Left kidney (tissue), 2 donors: ENCODE measurements around the gene AGFG2. TPM values are rescaled to one million over a fixed set of nuclear protein-coding genes. Genes with fewer than 3 reads are reported as not detected.

Source experiments
- DNase-seq: peaks from one replicate; pipeline ENCODE4 v3.0.0-alpha.2; 2013
- polyA plus RNA-seq: library from polyadenylated mRNA; unstranded; fragments of 120-200 nt; gene quantifications from one replicate; pipeline ENCODE4 v1.2.1, GENCODE V29; 2013; ENCODE audit not compliant: insufficient read length

The AGFG2 gene
- polyA plus RNA-seq, 1 donor = 10.0 TPM

DNA sequence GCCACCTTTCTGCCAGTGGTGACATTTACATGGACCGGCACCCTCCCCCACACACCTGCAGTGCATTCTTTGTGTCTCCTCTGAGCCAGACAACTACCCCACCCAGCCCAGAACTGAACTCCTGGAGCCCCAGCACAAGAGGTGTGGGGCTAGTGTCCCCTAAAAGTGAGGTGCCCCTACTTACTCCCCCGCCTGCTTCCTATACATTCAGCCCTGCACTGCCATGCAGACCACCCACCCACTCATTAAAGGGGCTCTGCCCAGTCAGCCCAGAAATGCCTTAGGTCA, 32.8 kb downstream of the AGFG2 start:
- no peak for DNase-seq

DNA sequence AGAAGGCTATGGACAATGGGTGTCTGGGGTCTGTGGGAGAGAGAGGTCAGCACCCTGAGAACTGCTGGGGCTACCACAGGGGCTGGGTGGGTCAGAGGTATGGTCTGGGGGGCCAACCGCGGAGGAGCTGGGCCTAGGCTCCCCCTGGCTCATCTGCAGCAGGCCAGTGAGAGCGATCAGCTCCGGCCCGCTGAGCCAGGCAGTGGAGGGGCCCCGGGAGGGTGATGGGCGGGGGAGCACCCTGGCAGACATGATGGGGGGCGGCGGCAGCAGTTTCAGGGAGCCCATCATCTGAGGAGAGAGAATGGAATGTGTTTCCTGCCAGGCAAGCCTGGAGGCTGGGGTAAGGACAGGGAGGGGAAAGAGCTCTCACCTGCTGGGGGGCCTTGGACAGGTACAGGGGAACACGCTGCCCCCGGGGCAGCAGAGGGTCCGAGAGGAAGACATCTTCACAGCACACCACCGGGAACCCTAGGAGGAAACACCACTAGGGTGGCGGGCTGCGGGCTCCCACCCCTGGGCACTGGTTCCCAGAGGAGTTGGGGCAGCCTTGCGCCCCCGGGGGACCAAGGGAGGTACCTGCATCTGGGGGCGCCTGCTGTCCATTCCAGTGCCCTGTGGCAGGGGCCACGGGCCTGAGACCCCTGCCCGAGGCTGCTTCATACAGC, 33.4 kb downstream of the AGFG2 start:
- DNase-seq = no peak

DNA sequence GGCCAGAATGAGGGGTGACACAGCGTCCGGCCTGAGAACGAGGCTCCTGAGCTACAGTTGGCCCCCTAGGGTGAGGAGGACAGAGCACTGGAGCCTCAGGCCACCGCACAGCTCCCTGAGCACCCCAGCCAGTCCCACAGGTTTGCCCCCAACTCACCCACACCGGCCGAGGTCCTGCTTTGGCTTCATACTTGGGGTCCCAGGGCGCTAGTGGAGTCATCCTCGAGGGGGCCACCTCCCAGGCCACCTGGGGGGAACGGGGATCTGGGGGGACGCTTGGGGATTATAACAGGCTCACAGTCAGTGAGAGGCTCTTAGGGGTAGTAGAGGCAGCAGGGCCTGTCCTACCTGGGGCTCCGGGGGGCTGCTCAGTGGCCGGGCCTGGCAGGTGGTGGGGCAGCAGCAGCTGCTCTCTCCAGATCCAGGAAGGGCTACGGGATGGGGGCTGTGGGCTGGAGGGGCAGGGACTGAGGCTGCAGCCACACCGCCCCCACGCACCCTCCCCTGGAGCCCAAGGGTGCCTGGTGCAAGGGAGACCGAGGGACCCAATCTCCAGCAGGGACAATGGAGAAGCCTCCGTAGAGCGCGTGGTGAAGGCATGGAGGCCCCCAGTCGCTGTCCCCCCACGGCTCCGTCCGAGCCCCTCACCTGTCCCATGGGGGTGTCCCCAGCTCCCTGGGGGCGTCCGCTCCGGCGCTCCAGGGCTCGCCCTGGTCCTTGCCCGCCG, 34.1 kb downstream of the AGFG2 start:
- DNase-seq = no peak

DNA sequence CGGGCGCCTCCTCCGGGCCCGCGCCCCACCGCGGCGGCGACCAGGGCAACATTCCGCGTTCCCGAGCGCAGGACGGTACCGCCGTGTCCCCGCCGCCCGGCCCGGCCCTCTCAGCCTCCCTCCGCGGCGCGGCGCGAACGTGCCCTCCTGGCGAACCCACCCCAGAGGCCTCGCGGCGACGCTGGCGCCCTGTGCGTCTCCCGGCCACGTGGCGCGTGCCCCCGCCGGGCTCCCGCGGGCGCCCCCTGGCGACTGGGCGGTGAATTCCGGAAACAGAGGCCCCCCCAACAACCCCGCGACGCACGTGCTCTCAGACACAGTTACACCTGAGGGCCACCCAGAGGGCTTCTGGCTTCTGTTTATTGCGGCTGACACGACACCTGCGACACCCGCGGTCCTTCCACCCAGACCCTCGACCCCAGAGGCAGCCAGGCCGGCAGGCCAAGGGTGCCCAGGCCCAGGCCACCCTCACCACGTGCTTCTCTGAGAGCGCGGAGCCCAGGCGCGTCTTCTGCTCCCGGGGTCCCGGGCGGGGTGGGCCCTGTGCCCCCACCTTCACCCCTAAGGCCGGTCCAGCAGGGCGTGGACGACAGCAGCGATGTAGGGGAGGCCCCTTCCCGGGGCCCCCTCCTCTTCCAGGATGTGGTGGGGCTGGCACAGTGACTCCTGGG, 34.8 kb downstream of the AGFG2 start, which contains the start of gene SAP25:
Gene SAP25 (minus strand): TSS at position 210 of the 671 bp plus-strand sequence. CDS start 158 bp downstream, at position 52.
- DNase-seq = no peak

DNA sequence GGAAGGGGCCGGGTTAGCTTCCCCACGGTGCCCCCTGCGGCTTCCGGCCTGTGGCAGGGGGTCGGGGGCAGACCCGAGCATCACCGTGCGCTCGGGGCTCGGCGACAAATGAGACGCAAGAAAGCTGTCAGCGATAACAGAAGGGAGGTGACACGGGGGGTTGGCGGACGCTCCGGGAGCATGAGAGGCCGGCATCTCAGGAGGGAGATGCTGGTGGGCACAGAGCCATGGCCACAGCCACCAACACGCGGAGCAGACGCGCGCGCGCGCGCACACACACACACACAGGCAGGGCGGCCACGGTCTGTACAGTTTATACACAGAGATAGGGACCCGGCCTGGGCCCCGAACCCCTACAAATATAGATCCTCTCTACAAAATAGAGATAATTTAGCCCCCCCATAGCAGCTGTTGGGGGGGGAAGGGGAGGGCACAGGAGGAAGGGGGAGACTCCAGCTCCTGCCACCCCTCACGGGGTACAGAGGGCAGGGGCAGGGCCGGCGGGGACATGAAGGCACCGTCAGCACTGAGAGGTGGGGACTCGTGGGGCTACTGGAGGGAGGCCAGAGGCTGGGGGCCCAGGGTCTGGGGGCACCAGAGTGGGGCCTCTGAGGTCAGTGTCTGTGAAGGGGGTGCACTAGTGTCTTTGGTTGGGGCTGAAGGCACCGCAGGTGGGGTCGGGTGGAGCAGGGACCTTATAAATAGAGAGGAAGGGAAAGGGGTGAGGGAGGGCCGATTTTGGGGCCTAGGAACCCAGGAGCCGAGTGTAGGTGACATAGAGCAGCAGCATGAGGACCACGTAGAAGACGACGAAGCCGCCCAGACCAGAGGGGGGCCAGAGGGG, 35.6 kb downstream of the AGFG2 start:
- DNase-seq = no peak

DNA sequence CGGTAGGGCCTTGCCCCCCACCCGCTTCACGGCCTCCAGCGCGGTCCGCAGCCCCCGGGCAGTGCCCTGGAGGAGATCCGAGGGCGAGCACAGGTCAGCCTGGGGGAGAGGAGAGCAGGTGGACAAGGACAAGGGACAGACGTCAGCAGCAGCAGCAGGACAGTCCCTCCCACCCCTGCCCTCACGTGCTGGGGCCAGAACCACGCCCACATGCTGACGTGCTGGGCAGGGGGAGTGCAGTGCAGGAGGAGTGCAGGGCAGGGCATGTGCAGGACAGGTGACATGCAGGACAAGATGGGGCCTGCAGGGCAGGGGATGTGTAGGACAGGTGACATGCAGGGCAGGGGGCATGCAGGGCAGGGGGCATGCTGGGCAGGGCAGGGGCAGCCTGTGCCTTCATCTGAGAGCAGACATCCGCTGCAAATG, 36.2 kb downstream of the AGFG2 start:
- DNase-seq = no peak

DNA sequence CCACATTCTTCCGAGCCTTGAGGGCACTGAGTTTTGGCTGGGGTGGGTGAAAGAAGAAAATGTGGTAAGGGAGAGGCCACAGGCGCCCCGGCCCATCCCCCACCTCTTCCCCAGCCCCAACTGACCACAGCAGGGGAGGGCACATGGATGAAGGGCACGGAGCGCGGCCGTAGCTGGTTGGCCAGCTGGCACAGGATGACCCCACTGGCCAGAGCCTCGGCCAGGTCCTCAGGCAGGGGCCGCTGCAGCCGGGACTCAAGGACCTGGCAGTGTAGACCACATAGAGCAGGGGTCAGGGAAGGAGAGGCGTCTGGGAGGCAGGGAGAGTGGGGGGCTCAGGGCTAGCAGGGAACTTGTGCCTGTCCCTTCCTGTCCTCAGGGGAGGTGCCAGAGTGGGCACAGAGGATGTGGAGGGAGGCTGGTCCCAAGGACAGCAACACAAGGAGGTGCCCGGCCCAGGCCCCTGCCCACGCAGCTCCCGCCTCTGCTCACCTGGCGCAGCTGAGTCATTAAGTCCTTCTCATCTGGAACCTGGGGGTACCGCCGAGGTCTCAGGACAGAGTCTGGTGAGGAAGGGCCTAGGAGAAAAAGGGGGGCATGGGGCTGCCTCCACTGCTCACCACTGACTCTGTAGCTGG, 36.9 kb downstream of the AGFG2 start:
- DNase-seq = no peak

DNA sequence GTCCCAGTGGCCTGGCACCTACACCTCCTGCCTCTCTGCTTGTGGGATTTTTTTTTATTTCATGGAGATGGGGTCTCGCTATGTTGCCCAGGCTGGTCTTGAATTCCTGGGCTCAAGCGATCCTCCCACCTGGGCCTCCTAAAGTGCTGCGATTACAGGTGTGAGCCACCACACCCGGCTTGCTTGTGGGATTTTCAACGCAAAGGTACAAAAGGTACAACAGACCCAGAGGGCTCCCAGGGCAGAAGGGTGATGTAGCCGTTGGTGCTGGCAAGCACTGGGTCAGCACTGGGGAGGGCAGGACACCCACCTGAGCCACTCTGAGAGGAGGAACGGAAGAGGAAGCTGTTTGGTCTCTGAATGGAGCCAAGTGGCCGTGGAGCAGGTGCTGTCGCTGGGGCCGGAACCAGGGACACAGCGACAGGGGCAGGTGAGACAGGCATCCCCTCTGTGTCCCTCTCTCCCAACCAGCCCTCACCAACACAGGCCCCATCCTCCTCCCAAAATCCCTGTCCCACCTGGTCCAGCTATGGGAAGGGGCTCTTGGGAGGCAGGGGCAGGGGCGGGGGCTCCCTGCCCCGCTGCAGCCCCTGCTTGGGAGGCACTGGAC, 37.5 kb downstream of the AGFG2 start:
- DNase-seq = no peak

DNA sequence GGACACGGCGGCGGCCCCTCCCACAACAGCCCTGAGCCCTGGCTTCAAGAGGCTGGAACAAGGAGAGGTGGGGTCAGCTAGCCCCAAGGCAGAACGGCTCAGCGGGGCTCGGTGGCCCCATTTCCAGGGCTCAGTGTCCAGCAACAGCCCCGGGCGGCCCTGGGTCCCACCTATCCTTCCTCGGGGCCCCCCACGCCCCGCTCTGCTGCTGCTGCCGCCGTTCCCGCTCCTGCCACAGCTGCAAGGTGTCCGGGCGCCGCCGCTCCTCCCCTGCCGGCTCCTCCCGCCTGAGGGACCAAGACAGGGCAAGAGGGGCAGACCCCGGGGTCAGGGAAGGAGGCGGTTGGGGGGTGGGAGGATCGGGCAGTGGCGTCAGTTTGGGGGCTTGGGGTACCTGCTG, 38.1 kb downstream of the AGFG2 start:
- no peak for DNase-seq

DNA sequence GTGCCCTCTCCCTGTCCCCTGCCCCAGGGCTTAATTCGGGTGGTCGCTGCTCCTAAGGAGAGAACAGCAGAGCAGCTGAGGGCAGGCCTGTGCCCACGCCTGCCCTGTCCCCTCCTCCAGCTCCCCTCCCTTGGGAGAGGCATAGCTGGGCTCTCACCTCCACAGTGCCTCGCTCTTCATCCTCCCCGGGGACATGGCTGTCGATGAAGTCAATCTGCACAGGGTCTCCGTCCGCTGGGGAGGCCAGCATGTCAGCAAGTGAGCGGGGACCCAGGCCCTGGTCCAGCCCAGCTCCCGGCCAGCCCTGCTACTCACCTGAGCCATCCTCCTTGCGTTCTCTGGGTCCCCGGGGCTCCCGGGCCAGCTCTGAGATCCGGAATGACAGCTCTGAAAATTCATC, 38.5 kb downstream of the AGFG2 start:
- no peak for DNase-seq

DNA sequence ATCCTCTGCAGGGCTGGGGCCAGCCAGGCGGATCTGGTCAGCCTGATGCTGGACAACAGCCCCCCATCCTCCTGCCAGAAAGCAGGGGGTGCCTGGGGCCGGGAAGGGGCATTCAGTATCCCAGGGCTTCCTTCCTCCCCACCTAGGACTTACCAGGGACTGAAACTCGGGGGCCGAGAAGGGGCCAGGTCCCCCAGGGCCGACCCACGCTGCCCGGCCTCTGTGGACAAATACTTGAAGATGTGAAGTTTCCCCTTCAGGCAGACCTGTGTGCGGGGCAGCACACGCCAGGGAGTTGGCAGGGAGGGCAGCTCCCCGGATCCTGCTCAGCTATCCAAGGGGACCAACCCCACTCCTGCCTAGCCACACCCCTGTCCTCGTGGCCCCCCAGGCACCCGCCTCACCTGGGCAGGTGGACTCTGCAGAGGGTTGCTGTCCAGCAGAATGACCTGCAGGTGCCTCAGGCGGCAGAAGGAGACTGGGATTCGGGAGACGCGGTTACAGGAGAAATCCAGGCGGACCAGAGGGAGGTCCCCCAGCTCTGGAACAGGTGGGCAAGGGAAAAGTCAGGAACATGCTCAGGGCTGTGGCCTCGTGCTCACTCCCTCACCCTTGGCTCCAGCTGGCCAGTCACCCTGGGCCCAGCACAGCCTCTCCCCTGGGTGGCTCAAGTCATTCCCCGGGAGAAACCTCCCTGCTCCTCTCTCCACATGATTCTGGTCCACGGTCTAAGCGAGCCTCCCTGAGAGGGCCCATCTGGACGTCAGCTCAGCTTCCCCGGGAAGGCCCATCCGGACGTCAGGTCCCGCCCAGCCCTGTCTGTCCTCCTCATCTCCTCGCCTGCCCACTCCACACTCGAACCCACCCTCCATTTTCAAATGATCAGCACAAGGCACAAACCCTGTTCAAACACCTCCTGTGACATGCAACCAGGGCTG, 39.5 kb downstream of the AGFG2 start:
- no peak for DNase-seq

DNA sequence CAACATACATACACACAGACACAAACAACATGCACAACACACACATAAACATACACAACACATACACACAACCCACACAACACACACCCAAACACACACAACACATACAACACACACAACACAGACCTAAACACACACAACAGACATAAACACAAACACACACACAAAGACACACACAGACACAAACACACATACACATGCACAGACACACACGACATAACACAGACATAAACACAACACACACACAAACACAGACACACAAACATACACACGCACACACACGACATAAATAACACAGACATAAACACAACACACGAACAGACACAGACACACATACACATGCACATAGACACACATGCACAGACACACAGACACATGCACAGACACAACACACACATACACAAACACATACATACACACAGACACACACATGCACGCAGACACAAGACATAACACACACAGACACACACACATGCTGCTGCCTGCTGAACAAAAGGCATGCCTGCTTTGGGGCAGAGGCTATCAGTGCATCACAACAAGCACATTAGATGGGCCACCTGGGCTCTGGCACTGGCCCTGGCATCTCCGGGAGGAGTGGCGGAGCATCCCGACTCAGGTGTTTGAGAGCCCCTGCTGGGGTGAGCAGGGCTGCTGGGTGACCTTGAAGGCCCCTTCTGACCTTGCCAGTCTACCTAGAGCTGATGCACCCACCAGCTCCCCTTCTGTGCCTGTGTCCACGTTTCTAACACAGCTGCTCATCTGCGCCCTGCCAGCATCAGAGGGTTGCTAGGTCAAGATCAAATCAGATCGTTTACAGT, 41.7 kb downstream of the AGFG2 start:
- DNase-seq = no peak

DNA sequence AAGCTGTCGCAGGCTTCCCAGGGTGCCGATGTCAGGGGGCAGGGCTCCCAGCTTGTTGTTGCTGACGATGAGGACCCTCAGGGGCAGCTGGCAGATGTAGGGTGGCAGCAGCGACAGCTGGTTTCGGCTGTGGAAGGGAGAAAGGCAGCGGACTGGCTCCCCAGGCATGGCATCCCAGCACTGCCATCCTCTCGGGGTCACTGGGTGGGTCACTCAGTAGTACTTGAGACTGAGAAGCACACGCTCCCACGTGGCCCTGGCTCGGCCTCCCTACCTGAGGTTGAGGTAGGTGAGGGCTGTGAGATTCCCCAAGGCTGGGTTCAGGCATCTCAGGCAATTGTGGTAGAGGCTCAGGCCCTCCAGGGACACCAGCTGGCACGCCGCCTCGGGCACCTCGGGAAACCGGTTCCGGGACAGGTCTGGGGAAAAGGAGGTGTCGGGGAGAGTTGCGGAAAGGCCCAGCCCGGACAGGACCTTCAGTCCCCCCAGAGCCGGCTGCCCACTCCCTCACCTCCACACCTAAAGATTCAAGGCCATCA, 43.1 kb downstream of the AGFG2 start:
- no peak for DNase-seq

DNA sequence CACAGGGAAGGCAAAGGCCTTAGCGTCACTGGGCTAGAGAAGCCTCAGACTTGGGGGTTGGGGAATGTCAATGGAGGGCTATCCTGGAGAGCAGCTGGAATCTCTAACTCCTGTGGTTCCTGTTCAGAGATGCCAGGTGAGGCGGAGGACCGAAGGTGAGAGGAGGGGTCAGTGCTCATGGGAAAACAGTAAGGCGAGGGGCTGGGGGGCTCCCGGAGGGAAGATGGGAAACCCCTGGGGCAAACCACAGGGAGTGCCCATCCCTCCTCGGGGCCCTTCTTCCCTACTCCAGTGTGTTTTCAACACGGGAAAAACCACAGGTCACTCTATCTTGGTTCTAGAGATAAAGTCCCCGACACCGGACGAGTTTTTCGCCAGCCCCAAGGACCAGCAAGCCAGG, 43.6 kb downstream of the AGFG2 start:
- DNase-seq = no peak

DNA sequence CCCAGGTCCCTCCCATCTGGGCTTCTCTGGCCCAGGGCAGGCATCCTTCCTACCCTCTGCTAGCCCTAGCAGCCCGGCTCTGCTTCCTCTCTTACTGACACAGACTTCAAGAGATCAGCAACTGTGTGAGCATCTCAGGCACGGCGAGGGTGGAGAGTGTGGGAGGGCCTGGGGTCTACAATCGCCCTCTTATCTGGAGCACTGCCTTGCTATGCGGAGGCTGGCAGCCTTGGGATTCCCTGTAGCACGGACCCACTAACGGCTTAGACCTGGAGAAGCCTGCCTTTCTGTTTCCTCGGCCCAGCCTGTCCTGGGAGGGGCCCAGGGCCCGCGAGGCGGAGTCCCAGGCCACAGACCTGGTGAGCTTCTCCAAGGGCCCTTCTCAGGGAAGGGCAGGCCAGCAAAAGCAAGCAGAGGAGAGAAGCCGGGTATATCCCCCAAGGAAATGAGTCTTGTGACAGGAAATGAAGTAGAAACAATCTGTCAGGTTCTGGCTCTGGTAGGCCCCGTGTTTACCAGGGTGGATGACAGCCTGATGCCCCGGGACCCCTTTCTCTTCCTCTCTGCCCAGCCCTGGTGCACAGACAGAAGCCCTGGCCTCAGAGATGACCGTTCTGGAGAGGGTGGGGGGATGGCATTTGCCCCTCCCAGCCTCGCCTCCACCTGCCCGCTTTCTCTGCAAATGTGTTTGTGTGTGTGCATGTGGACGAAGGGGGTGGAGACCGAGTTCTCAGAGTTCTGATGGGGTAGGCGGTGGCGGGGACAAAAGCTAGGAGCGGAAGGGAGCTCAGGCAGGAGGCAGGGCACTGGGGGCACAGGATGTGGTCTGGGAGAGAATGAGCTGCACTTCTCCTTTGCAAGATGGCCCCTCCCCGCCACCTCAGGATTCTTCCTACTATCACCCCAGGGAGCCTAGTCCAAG, 44.4 kb downstream of the AGFG2 start:
- DNase-seq = no peak

DNA sequence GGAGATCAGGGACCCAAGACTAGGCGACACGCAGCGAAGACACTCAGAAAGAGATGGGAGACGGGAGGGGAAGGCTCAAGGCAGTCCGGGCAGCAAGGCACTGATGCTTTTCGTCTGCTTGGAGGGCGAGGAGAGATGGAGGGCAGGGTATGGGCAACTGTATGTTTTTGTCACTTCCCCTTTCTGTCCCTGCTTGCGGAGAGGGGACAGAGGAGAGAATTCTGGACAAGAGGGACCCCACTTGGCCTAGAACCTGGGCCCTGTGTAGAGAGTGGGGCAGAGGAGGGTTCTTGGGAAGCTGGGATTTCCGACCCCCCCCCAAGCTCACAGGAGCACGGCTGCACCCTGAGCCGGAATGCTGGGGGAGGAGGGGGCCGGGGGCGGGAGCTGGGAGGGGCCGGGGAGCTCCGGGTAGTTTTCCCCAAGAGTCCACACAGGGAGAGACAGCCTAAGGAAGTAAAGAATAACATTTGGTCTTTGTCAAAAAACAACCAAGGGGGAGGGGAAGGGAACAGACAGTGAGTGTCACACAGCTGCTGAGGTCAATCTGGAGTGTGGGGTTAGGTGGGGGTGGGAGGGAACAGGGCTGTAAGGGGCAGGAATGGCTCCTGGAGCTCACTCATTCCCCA, 45.2 kb downstream of the AGFG2 start:
- DNase-seq = no peak

DNA sequence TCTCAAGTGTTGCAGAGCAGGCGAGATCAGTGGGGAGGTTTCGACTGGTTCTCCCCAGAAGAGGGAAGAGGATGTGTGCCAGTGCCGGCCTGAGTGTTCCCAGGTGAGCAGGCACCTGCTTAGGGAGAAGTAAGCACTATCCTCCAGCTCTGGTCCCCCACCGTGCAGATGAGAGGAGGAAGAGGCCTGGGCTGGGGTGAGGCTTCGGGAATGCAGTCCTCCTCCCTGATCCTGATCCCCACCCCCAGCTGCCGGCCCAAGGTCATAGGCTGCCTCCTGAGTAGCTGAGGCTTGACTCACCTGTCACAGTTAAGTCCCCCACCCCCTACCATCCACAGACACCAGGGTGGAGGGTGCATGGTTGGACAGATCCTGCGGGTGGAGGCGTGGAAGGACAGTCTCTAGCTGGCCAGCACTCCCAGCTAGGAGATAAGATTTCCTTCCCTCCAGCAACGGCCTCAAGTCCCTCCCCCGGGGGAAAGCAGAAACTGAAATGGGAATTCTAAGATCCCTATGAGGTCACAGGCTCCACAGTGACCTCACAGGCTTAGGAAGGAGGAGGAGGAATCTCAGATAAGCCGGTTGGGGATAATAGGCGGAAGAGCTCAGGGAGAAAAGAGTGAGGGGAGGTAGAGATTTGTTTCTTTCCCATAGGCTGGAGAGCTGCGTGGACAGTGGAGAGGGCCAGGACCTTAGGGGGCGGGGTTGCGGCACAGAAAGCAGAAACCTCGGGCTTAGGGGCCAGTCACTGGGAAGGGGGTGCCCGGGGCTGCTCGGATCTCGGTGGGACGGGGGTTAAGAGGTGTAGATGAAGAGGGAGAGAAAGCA, 45.9 kb downstream of the AGFG2 start:
- DNase-seq = no peak
